ENCODE results near the gene ZBTB2.

ZBTB2 gene, protein sequence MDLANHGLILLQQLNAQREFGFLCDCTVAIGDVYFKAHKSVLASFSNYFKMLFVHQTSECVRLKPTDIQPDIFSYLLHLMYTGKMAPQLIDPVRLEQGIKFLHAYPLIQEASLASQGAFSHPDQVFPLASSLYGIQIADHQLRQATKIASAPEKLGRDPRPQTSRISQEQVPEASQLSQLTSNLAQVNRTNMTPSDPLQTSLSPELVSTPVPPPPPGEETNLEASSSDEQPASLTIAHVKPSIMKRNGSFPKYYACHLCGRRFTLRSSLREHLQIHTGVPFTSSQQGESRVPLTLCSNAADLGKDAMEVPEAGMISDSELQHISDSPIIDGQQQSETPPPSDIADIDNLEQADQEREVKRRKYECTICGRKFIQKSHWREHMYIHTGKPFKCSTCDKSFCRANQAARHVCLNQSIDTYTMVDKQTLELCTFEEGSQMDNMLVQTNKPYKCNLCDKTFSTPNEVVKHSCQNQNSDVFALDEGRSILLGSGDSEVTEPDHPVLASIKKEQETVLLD

GRCh38 chr6:151391471-151392413, at the start of gene ZBTB2:
TSS of gene ZBTB2 (minus strand) at chr6:151391559. CDS start at chr6:151373637, 17,922 bp downstream.
- no peak for TF ChIP-seq GATA3 (IDR thresholded peaks at IDR 0.05; ENCODE audit: low read depth, low read length)
- TF ChIP-seq GATA2 (IDR thresholded peaks at IDR 0.05; ENCODE audit: low read depth, low read length) = no peak

GRCh38 chr6:151440930-151441329, 49.6 kb upstream of the ZBTB2 start:
- no peak for TF ChIP-seq GATA2 (IDR thresholded peaks at IDR 0.05; ENCODE audit: low read depth, low read length)
- TF ChIP-seq GATA3 (IDR thresholded peaks at IDR 0.05; ENCODE audit: low read depth, low read length) = no peak

DNA sequence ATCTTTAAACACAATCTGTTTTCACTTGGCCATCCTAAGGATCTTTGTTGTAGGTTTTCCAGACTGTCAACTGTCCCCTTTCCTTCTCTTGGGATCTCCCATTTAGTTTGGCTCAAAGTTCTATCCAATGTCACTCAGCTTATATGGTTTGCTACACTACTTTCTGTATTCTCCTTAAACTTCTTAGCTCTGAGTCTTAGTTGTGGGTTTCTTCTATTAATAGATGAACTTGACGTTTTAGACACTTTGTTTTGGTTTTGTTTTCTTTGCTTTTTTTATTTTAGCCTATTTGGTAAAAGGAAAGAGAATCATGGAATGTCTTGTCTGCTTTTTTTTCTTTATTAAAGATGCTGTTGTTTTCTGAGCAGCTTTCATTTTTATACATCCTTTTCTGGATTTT, 49.1 kb upstream of the ZBTB2 start:
- TF ChIP-seq GATA3 (IDR thresholded peaks at IDR 0.05; ENCODE audit: low read depth, low read length) = no peak
- no peak for TF ChIP-seq GATA2 (IDR thresholded peaks at IDR 0.05; ENCODE audit: low read depth, low read length)

DNA sequence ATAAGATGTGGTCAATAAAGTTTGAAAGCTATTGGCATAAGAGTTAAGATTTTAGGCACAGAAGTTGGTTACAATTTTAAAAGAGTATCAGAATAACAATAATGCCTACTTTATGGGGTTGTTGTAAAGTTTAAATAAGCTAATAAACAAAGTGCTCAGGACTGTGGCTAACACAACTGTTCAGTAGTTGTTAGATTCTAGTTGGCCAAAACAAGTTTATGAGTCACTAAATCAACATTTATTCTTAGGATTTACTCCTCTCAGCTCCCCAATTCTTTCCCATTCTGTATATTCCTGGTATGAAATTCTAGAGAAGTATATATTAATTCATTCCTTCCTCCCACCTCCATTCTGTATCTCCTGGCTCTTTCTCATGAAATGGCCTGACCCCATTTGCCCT, 46.0 kb upstream of the ZBTB2 start:
- TF ChIP-seq GATA2 (IDR thresholded peaks at IDR 0.05; ENCODE audit: low read depth, low read length) (no peak), GATA3 (IDR thresholded peaks at IDR 0.05; ENCODE audit: low read depth, low read length) (no peak)

DNA sequence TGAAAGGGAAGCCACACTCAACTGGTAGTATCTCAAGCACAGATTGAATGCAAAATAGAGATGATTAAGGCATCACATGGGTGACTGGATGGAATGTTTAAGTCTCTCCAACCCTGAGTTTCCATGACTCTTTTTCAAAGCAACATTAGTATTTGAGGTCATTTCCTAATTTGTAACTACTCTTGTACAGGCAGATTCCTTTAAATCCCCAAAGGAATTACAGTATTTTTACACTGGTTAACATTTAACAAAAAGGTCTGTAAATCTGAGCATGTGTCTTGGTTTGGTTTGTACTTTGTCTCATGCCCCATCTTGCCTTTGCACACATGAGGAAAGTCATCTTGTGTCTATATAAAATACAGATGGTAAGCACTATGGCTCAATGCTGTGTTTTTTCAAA, 45.4 kb upstream of the ZBTB2 start:
- TF ChIP-seq GATA2 (IDR thresholded peaks at IDR 0.05; ENCODE audit: low read depth, low read length) (no peak), GATA3 (IDR thresholded peaks at IDR 0.05; ENCODE audit: low read depth, low read length) (no peak)

GRCh38 chr6:151436300-151436699, 44.9 kb upstream of the ZBTB2 start:
- TF ChIP-seq GATA3 (IDR thresholded peaks at IDR 0.05; ENCODE audit: low read depth, low read length) (no peak), GATA2 (IDR thresholded peaks at IDR 0.05; ENCODE audit: low read depth, low read length) (no peak)

GRCh38 chr6:151434369-151434768, 43.0 kb upstream of the ZBTB2 start:
- TF ChIP-seq GATA3 (IDR thresholded peaks at IDR 0.05; ENCODE audit: low read depth, low read length) (no peak), GATA2 (IDR thresholded peaks at IDR 0.05; ENCODE audit: low read depth, low read length) (no peak)

GRCh38 chr6:151432651-151433050, 41.3 kb upstream of the ZBTB2 start:
- no peak for TF ChIP-seq GATA3 (IDR thresholded peaks at IDR 0.05; ENCODE audit: low read depth, low read length)
- TF ChIP-seq GATA2 (IDR thresholded peaks at IDR 0.05; ENCODE audit: low read depth, low read length) = no peak

- no peak for TF ChIP-seq GATA2 (IDR thresholded peaks at IDR 0.05; ENCODE audit: low read depth, low read length)
- no peak for TF ChIP-seq GATA3 (IDR thresholded peaks at IDR 0.05; ENCODE audit: low read depth, low read length)
These were observed 40.0 kb upstream of the ZBTB2 start for GRCh38 chr6:151431337-151431736.

GRCh38 chr6:151430886-151431285, 39.5 kb upstream of the ZBTB2 start:
- TF ChIP-seq GATA3 (IDR thresholded peaks at IDR 0.05; ENCODE audit: low read depth, low read length) (no peak), GATA2 (IDR thresholded peaks at IDR 0.05; ENCODE audit: low read depth, low read length) (no peak)

DNA sequence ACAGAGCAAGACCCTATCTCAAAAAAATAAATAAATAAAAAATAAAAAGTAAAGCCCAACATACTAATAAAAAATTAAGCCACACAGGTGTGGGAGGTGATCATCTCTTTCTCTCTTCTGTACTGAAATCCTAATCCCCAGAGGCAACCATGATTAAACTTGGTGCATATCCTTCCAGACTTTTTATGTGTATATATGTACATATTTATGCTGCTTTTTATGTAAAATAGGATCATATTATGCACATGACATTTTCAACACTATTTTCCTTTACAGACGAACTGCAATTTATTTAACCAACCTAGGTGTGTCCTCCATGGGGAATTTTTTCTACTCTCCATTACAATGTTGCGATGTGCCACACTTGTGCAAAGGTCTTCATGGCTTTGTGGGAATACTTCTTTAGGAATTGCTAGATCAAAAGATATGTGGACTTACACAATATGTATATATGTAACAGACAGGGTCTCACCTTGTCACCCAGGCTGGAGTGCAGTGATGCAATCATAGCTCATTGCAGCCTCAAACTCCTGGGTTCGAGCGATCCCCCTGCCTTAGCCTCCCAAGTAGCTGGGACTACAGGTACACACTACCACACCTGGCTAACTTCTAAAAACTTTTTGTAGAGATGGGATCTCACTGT, 36.9 kb upstream of the ZBTB2 start:
- TF ChIP-seq GATA3 (IDR thresholded peaks at IDR 0.05; ENCODE audit: low read depth, low read length) = no peak
- no peak for TF ChIP-seq GATA2 (IDR thresholded peaks at IDR 0.05; ENCODE audit: low read depth, low read length)

DNA sequence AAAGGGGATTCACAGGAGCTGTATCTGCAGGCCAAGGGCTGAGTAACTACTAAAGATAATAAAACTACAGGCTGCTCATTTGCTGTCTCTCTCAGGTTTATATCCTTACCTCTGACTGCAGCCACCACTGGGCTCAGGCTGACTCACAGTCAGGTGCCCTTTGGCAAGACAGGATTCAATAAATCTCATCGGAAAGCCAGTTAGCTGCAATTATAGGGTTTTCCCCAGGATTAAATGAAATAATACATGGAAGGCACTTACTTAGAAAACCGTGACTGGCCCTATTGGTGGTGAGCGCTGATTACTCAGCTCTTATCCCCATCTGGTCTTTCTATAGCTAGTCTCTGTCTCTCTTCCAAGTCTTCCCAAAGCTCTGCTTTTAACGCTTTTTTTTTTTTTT, 34.2 kb upstream of the ZBTB2 start:
- TF ChIP-seq GATA2 (IDR thresholded peaks at IDR 0.05; ENCODE audit: low read depth, low read length) (no peak), GATA3 (IDR thresholded peaks at IDR 0.05; ENCODE audit: low read depth, low read length) (no peak)

- TF ChIP-seq GATA2 (IDR thresholded peaks at IDR 0.05; ENCODE audit: low read depth, low read length) = no peak
- no peak for TF ChIP-seq GATA3 (IDR thresholded peaks at IDR 0.05; ENCODE audit: low read depth, low read length)
These were observed 31.6 kb upstream of the ZBTB2 start for GRCh38 chr6:151422981-151423380.

DNA sequence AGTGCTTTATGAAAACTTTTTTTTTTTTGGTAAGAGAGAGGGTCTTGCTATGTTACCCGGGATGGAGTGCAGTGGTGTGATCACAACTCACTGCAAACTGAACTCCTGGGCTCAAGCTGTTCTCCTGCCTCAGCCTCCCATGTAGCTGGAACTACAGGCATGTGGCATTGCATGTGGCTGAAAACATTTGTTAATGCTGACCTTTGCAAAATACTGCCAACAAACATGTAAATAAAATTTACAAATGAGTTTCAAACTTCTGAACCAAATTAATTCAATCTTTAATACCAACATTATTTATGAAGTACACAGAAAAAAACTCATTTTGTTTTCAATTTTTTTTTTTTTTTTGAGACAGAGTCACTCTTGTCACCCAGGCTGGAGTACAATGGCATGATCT, 26.1 kb upstream of the ZBTB2 start:
- no peak for TF ChIP-seq GATA3 (IDR thresholded peaks at IDR 0.05; ENCODE audit: low read depth, low read length)
- TF ChIP-seq GATA2 (IDR thresholded peaks at IDR 0.05; ENCODE audit: low read depth, low read length) = no peak
